ENCODE data around the gene TMPO.
"Not testable (repeated sequence)": the region's sequence is repeated elsewhere in the genome, so short reads cannot be mapped to it uniquely, and the experiment has no call there.

TMPO gene, protein sequence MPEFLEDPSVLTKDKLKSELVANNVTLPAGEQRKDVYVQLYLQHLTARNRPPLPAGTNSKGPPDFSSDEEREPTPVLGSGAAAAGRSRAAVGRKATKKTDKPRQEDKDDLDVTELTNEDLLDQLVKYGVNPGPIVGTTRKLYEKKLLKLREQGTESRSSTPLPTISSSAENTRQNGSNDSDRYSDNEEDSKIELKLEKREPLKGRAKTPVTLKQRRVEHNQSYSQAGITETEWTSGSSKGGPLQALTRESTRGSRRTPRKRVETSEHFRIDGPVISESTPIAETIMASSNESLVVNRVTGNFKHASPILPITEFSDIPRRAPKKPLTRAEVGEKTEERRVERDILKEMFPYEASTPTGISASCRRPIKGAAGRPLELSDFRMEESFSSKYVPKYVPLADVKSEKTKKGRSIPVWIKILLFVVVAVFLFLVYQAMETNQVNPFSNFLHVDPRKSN

DNA sequence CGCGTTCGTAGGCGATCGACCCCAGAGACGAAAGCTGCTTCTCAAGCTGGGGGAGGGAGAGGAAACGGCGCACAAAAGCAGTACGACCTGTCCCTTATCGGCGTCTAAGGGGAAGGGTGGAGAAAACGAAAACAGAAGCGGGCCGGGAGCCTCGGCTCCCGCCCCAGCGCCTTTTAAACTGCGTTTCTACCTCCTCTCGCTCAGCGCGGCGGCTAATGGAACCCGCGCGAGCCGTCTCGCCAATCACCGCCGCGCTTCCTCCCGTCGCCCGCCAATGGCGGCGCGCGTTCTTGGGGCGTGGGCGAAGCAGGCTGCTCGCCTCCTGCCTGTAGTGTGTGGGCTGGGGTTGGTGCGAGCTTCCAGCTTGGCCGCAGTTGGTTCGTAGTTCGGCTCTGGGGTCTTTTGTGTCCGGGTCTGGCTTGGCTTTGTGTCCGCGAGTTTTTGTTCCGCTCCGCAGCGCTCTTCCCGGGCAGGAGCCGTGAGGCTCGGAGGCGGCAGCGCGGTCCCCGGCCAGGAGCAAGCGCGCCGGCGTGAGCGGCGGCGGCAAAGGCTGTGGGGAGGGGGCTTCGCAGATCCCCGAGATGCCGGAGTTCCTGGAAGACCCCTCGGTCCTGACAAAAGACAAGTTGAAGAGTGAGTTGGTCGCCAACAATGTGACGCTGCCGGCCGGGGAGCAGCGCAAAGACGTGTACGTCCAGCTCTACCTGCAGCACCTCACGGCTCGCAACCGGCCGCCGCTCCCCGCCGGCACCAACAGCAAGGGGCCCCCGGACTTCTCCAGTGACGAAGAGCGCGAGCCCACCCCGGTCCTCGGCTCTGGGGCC, at the start of gene TMPO:
Gene TMPO (plus strand): TSS at position 304 of the 824 bp plus-strand sequence. CDS start 278 bp downstream, at position 582.
- peak; percentile 96 for DNase-seq

DNA sequence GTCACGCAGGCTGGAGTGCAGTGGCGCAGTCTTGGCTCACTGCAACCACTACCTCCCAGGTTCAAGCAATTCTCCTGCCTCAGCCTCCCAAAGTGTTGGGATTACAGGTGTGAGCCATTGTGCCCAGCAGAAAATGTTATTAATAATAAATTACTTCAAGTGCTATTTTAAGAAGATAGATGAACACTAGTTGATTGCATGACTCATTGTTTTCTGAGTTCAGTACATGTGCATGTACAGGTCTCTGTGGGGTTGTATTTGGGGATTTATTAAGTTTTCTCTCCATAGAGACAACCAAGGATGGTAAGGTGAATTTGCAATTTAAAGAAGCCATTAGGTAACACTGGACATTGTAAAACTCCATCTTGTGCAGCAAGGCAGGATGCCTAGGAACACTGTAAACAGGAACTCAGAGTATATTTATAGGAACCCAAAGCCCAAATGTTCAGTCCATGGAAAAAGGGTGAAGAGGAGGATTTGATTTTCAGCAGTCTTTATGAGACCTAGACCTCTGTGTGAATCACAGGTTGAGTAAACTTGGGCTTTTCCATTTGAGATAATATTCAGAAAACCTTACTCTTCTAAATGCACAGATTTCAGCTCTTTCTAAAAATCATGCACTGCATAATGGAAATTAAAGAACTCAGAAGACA, 49.3 kb upstream of the TMPO start:
- no peak for DNase-seq

DNA sequence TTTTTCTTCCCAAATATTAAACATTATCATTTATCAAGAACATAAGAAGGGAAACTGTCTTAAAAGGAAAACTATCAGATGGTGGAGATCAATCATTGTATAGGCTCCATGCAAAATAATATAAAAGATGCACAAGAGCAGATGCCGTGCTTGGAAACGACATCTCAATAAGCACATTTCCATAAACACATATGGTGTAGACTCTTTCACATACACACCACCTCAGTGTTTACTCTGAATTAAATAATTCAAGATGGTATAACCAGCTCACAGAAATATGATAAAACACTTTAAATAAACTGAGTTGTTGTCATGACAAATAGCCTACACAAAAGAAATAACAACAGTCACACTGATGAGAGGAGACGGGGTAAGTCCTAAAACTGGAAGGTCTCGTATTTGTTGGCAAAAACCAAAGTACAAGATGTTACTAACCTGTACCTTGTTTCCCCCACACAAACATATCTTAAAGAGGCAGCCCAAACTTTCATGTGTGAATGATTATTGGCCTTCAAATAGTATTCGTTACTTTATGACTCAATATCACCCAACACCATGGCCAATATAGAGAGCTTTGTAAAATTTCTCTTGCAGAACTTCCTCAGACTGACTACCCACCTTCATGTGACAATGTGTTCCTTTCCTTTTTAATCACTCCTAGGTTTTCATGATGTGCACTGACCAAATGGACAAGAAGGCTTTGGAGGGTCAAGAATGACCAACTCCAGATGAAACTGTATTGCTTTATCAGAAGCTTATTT, 48.6 kb upstream of the TMPO start:
- DNase-seq, result no peak

DNA sequence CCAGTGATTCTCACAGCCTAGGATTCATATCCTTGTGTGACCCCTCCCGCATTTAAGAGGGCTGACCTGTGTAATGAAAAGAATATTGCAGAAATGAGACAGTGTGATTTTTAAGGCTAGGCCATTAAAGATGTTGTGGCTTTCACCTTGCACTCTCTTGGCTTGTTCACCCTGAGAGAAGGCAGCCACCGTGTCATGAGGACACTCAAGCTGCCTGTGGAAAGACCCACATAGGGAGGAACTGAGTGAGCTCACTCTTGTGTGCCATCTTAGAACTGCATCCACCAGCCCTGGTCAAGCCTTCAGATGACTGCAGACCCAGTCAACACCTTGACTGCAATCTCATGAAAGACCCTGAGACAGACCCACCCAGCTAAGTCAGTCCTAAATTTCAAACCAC, 46.3 kb upstream of the TMPO start:
- no peak for DNase-seq

DNA sequence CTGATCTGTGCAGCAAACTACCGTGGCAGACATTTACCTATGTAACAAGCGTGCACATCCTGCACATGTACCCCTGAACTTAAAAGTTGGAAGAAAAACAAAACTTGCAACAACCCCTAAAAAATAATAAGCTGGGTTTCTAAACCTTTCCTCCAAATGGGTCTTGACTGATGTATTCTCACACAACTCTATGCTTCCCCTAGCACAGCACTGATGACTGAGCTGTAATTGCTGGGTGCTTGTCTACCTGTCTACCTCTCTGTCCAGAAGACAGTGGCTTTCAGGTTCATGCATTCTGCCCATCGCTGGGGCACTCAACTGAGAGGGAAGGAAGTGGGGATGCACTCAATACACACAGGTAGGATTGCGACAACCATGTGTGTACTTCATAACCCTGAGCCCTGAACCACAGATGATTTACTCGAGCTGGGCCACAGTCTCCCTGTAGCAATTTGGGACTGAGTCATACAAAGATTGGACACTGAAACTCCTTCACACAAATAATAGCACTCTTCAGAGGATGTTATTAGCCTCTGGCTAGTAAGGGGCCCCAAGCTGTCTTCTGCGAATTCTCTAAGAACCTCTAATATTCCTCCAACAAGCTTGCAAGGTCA, 44.8 kb upstream of the TMPO start:
- no peak for DNase-seq

DNA sequence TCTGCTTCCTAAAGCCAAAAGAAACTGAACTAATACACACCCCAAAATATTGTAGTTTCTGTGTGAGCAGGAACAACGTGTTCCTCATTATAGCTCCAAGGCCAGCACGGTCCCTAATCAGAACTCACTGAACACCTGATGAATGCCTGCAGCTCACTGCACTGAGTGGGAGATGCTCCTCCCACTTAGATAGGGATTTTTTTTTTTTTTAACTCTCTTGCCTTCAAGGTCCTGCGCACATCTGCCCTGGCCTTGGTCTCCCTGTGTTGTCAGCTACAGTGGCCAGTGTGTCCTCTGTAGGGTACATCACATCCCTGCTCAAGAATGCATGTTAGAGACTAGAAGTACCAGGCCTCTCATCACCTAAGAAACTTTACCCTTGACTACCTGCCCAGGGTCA, 44.3 kb upstream of the TMPO start:
- DNase-seq, result no peak

DNA sequence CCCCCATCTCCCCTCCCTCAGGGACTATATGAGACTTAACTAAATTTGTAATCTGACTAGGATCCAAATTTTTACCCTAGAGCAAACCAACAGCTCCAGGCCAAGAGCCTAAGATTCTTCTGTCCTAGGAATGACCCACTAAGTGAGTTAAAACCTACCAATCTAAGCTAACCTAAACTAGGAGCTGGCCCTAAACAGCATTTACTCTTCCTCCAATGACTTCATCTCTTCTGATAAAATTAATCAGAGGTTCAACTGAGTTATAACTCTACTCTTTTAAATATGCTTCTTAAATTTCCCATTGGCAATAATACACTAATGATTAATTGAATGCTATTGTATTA, 39.9 kb upstream of the TMPO start:
- no peak for DNase-seq

DNA sequence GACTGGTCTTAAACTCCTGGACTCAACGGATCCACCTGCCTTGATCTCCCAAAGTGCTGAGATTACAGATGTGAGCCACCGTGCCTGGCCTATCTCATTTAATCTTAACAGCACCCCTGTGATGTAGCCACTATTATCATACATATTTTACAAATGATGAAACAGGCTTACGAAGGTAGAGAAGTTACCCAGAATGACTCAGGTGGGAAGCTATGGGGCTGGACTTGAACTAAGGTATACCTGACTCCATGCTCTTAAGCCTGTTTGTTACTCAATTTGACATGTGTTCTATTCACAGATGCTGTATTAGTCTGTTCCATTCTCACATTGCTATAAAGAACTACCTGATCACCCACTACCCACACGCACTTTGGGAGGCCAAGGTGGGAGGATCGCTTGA, 36.8 kb upstream of the TMPO start:
- DNase-seq, result no peak

DNA sequence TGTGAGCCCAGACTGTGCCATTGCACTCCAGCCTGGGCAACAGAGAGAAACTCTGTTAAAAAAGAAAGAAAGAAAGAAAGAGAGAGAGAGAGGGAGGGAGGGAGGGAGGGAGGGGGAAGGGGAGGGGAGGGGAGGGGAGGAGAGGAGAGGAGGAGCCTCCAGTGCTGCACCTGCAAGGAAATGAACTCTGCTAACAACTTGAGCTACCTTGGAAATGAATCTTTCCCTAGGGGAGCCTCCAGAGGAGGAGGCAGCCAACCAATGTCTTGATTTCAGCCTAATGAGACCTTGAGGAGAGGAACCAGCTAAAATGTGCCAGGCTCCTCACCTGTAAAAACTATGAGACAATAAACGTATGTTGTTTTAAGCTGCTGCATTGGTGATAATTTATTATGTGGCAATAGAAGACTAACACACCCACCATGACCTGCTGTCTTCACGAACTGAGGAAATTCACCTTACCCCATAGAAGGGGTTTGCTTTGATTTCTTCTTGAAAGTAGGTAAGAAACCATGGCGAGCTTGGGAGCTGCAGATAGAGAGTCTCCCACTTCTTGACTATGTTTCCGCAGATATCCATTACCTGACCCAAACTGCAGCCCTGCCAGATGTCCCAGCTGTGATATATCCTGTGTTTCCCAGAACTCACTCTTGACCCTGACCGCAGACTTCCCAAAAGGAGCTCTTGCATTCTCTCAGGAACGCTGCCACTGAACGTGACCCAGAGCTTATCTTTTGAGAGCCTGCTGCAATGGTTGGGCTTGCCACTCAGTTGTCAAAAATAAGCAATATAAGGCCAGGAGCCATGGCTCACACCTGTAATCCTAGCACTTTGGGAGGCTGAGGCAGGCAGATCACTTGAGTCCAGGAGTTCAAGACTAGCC, 31.5 kb upstream of the TMPO start:
- DNase-seq, result no peak

DNA sequence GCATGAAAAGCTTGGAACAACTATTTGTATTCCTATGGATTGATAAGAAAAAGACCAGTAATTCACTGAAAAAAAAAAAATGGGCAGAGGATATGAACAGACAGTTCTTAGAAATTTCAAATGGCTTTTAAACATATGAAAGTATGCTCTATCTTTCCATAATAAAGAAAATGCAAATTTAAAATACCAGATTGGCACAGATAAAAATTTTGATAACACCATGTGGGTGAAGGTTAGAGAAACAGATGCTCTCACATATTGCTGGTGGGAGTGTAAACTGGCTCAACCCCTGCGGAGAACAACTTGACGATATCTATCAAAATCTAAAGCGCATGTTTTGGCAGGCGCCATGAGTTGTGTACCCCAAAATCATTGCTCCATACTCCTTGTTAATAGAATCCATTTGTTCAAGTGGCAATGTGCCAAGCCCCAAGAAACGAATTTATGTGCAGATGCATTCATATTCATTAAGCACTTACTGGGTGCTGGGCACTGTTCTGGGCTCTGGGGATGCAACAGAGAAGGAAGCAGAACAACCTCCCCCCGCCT, 29.5 kb upstream of the TMPO start:
- no peak for DNase-seq

DNA sequence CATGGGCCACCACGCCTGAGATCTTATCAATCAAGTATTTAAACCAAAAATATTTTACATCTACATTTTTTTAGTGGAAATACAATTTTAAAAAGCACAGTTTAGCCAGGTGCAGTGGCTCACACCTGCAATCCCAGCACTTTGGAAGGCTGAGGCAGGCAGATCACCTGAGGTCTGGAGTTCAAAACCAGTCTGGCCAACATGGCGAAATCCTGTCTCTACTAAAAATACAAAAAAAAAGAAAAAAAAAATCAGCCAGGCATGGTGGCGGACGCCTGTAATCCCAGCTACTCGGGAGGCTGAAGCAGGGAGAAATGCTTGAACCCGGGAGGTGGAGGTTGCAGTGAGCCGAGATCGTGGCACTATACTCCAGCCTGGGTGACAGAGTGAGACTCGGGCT, 27.0 kb upstream of the TMPO start:
- DNase-seq, result not testable (repeated sequence)

DNA sequence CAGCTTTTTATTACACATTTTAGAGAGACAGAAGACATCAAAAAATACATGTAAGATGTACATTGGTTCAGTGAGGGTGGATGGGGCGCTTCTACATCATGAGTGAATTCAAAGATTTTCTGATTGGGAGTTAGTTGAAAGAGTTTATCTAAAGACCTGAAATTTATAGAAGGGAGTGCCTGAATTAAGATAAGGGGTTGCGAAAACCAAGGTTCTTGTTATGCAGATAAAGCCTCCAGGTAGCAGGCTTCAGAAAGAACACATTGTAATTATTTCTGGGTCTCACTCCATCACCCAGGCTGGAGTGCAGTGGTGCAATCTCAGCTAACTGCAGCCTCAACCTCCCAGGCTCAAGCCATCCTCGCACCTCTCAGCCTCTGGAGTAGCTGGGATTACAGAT, 26.2 kb upstream of the TMPO start:
- DNase-seq, result no peak

DNA sequence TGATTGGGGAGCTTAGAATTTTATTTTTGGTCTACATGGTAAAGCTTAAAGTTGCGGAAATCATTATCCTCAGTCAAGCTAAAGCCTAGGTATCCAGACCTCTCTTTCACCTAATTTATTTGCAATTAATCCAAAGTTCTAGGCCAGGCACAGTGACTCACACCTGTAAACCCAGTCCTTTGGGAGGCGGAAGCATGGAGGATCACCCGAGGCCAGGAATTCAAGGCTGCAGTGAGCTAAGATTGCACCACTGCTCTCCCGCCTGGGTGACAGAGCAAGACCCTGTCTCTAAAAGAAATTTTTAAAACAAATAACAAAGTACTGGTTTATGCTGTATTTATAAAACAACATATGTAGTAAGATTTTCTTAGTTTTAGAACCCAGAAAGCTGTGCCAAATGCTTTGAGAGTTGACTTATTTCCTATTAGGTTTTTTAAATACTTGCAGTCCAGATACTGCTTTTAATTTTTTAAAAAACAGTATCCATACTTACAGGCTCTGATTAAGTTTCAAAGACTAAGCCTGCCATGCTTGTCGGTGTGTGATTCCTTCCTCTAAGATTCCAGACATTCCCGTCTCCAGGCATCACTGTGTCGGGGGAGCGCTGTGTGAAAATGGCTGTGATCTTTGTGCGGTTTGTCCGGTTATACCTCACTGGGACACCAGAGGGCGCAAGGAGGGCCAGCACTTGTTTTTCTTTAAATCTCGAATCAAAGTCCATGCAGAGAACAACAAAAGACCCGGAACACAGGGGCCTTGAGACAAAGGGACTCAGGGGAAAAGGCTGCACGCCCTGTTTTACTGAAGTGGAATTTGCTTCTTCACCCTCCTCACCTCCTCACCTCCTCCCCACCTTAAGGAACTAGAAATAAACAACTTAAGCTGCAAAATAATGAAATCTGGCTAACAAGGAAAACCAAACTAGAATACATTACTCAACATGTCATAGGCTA, 24.6 kb upstream of the TMPO start:
- peak; percentile 82 for DNase-seq

DNA sequence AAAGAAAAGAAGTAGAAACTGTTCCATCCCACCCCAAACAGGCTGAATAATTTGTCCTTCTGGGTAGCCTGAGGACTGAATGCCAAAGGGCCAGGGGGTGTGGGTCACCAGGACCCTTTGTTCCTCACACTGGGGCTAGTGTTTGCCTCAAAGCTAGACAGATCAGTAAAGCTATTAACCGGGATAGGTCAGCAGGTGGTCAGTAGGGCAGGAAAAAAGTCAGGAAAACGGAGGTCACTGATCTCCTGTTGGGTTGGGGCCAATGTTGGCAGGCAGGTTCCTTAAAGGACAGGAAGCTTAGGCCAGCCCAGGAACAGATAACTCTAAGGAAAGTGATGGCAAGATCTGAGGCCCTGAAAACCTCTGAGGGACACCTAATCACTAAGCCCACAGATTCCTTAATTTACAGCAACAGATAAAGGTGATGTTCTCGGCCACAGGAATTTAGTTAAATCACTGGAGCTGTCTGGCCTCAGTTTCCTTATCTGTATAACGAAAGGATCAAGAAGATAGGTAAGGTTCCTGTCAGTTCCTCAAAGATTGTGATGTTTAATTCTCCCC, 22.7 kb upstream of the TMPO start:
- DNase-seq, result no peak

DNA sequence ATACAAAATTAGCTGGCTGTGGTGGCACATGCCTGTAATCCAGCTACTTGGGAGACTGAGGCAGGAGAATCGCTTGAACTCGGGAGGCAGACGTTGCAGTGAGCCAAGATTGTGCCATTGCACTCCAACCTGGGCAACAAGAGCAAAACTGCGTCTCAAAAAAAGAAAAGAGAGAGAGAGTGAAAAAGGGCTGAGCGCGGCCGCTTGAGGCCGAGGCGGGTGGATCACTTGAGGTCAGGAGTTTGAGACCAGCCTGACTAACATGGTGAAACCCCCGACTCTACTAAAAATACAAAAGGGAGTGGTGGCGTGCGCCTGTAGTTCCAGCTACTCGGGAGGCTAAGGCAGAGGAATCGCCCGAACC, 14.1 kb upstream of the TMPO start:
- not testable (repeated sequence) for DNase-seq

DNA sequence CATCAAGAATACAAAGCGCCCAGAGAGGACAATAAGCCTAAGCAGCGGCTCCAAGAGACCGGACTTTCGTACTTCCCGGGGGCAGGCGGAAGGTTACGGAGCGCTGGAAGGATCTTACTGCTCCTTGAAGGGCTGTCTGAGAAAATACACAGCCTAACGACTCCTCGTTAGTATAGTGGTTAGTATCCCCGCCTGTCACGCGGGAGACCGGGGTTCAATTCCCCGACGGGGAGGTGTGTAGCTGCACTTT, 12.1 kb upstream of the TMPO start:
- peak; percentile 88 for DNase-seq

DNA sequence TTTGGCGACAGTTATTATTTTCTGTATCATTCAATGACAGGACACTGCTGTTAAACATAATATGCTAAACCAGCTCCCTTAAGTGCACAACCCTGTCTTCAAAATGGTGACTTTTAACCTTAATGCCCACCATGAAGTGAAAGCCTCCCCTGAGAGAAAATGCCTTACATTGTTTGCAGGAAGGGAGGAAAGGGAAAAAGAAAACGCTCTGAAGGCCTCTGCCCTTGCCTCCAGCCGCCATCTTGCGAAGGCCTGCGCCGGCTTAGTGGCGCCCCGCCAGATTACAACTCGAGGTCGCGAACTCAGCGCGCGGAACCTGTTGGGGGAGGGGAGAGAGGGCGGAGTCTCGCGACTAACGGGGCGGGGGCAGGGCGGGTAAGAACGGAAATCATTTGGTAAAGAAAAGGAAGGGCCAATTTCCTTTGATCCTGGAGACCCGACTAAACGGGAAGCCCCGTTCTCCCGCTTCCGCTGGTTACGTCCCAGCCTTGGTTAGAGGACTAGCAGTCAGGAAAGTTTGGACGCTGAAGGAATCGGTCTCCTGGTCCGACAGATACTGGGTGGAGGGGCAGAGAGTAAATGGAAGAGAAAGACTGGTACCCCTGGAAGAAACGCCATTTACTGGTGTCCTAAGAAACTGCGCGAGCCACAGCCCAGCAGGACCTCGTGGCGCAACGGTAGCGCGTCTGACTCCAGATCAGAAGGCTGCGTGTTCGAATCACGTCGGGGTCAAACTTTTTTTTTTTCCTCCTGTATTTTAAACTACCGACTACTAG, 11.6 kb upstream of the TMPO start:
- DNase-seq, result peak; percentile 94

DNA sequence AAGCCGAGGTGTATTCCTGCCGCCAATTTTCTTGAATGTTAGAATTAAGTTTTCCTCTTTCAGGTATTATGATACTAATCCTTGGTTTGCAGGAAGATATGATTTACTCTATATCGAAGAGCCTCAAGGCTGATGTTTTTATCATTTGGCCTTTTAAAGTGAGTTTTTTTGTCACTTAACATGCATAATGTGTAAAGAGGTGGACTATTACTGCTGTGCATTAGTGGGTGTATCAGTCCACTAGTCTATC, 11.1 kb upstream of the TMPO start:
- DNase-seq, result no peak

DNA sequence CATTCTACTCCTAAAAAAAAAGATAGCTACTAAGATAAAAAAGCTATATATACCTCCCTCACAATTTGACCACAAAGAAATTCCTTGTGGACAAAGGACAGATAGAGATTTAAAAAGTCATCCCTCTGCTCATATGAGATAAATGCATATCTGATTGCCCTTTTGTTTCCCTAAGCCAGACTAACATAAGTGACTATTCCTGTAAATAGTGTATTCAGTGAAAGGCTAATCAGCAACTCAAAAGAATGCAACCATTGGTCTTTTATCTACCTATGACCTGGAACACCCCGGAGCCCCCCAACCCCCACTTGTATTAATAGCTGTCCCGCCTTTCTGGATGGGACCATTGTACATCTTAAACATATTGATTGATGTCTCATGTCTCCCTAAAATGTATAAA, 6.3 kb upstream of the TMPO start:
- no peak for DNase-seq
